Measurements from ENCODE around the gene CAMK4.

Gene CAMK4

DNA sequence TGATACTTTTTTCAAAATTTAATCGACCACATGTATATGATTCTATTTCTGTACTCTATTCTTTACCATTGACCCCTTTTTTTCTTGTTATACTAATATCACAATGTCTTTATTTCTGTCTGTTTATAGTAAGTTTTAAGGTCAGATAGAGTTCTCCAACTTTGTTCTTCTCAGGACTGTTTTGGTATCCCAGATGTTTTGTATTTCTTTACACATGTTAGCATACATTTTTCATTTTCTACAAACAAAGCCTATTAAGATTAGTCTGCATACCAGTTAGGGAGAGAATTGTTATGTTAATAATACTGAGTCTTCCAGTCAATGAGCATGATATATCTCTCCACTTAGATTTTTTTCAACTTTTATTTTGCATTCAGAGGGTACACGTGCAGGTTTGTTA, 8.2 kb upstream of the CAMK4 start:
- TF ChIP-seq POLR2A (IDR thresholded peaks at IDR 0.05; ENCODE audit: low read depth, low read length): no peak
- no peak for TF ChIP-seq TAF1 (IDR thresholded peaks at IDR 0.05; ENCODE audit: borderline replicate concordance, low read depth, low read length)
- no peak for TF ChIP-seq POLR2AphosphoS5 (IDR thresholded peaks at IDR 0.05; ENCODE audit: low read depth, low read length)
- FAIRE-seq: no peak

DNA sequence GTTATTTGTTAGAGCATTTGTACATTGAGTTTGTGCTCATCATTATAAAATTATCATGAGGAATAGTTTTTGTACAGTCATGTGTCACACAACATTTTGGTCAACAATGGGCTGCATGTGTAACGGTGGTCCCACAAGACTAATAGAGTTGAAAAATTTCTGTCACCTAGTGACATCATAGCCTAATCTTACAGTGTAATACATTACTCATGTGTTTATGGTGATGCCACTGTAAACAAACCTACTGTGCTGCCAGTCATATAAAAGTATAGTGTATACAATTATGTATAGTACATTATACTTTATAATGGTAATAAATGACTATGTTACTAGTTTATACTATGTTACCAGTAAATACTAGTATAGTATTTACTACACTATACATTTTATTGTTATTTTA, 3.0 kb upstream of the CAMK4 start:
- DNase-seq (ENCODE audit: insufficient read length) (no peak), FAIRE-seq (no peak)
- TF ChIP-seq TAF1 (IDR thresholded peaks at IDR 0.05; ENCODE audit: borderline replicate concordance, low read depth, low read length): no peak
- TF ChIP-seq POLR2AphosphoS5 (IDR thresholded peaks at IDR 0.05; ENCODE audit: low read depth, low read length): no peak
- TF ChIP-seq POLR2A (IDR thresholded peaks at IDR 0.05; ENCODE audit: low read depth, low read length): no peak

More for the DNA sequence above, 8.2 kb upstream of the CAMK4 start:
- DNase-seq (ENCODE audit: insufficient read length): no peak

DNA sequence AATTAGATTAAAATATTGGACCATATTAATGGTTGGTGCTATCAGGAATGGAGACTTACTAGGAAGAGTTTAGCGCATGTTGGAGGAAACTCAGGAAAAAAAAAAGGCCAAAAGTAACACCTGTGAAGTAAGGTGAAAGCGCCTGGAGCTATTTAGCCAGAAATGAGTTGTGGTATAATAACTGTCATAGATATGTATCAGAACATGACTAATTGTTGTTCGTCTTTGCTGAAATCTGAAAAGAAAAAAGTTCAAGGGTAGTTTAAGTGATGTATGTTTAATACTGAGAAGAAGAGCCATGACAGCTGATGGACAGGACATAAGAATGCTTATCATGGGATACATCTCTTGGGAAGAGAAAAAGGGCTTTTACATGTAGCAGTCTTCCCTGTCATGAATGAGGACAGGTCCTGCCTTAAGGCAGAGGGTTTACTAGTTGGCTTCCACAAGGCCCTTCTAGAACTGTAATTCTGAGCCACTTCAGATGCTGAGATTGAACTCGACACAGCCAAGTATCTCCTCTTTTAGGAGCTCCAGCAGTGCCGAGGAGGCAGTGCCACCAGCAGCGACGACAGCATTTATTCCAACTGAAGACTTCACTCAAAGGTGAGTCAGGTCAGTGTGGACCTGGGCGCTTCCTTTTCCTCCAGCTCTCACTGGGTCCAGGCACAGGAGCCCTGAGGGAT, 940 bp upstream of the CAMK4 start:
- TF ChIP-seq TAF1 (IDR thresholded peaks at IDR 0.05; ENCODE audit: borderline replicate concordance, low read depth, low read length) (no peak), POLR2A (IDR thresholded peaks at IDR 0.05; ENCODE audit: low read depth, low read length) (no peak), POLR2AphosphoS5 (IDR thresholded peaks at IDR 0.05; ENCODE audit: low read depth, low read length) (no peak)
- FAIRE-seq (peak; percentile 17), DNase-seq (ENCODE audit: insufficient read length) (no peak)

DNA sequence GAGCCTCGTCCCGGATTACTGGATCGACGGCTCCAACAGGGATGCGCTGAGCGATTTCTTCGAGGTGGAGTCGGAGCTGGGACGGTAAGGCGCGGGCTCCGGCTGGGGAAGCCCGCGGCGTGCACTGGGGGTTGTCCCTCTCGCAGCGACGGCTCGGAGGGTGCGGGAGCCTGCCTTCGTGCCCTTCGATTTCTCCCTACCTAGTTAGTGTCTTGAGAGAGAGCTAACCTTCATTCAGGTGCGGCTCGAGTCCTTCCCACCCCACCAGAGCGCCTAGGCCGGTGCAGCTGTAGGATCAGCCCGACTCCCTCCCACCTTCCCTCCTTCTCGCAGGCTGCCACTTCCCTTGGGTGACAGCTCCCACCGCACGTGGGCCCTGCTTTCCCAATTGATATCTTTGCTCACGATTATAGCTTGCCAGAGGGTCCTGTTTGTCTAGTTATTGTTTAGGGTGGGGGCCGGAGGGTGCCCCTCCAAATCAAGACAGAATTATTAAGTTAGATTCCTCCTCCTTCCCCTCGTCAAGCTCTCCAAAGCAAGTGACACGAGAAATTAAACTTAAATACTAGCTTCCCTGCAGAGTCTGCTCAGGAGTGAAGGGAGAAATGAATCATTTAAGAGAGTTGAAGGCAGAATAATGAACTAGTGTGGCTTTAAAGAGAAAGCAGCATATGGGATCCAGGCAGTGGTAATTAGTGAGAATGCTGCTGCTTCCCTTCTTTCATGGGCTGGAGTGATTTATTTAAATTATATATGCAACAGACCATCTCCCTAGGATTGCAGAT, 569 bp downstream of the CAMK4 start:
- FAIRE-seq: peak; percentile 94

GRCh38 chr5:111225926-111226325, 1.7 kb downstream of the CAMK4 start:
- no peak for DNase-seq (ENCODE audit: insufficient read length)
- no peak for TF ChIP-seq POLR2AphosphoS5 (IDR thresholded peaks at IDR 0.05; ENCODE audit: low read depth, low read length)
- TF ChIP-seq TAF1 (IDR thresholded peaks at IDR 0.05; ENCODE audit: borderline replicate concordance, low read depth, low read length): no peak
- no peak for TF ChIP-seq POLR2A (IDR thresholded peaks at IDR 0.05; ENCODE audit: low read depth, low read length)
- peak; percentile 88 for FAIRE-seq

More for the DNA sequence above, 569 bp downstream of the CAMK4 start:
- TF ChIP-seq TAF1 (IDR thresholded peaks at IDR 0.05; ENCODE audit: borderline replicate concordance, low read depth, low read length): no peak
- no peak for TF ChIP-seq POLR2A (IDR thresholded peaks at IDR 0.05; ENCODE audit: low read depth, low read length)
- DNase-seq (ENCODE audit: insufficient read length): no peak

DNA sequence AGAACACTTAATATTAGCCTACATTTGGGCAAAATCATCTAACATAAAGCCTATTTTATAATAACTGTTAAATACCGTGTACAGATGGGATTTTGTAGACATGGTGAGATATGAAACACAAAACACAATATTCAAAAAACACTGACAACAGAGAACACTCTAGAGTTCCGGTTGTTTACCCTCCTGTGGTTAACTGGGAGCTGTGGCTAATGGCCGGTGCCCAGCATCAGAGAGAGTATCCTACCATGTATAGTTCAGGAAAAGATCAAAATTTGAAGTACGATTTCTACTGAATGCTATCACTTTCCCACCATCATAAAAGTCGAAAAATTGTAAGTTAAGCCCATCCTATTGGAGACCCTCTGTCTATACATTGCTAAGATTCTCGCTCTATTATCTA, 2.4 kb downstream of the CAMK4 start:
- FAIRE-seq (peak; percentile 51), DNase-seq (ENCODE audit: insufficient read length) (no peak)
- no peak for TF ChIP-seq POLR2A (IDR thresholded peaks at IDR 0.05; ENCODE audit: low read depth, low read length)
- TF ChIP-seq TAF1 (IDR thresholded peaks at IDR 0.05; ENCODE audit: borderline replicate concordance, low read depth, low read length): no peak
- TF ChIP-seq POLR2AphosphoS5 (IDR thresholded peaks at IDR 0.05; ENCODE audit: low read depth, low read length): no peak

DNA sequence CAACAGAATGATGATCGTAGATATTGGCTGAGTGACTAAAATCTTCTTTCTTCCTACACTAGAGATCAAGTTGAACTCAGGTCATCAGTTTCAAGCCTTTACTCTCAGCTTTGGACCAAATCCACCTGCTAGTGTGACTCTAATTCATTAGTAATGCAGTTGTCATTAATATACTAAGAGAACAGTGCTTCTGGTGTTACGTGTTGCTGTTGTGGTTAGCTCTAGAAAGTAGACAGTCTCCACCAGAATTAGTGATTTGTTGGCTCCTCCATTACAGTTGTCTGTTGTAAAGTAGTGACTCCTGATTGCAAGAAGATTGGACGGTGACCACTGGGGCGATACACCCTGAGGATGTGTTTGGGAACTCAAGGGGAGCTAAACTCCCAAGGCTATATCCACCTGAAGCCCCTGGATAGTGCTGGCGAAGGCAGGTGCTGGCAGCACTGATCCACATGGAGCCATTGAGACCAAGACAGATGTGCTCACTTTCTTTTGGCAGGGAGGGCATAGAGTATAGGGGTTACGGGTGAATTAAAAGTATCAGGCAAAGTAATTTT, 3.1 kb downstream of the CAMK4 start:
- FAIRE-seq: peak; percentile 86
- TF ChIP-seq TAF1 (IDR thresholded peaks at IDR 0.05; ENCODE audit: borderline replicate concordance, low read depth, low read length) (no peak), POLR2A (IDR thresholded peaks at IDR 0.05; ENCODE audit: low read depth, low read length) (no peak), POLR2AphosphoS5 (IDR thresholded peaks at IDR 0.05; ENCODE audit: low read depth, low read length) (no peak)
- DNase-seq (ENCODE audit: insufficient read length): no peak

GRCh38 chr5:111227801-111228200, 3.6 kb downstream of the CAMK4 start:
- TF ChIP-seq POLR2AphosphoS5 (IDR thresholded peaks at IDR 0.05; ENCODE audit: low read depth, low read length): no peak
- TF ChIP-seq TAF1 (IDR thresholded peaks at IDR 0.05; ENCODE audit: borderline replicate concordance, low read depth, low read length): no peak
- TF ChIP-seq POLR2A (IDR thresholded peaks at IDR 0.05; ENCODE audit: low read depth, low read length): no peak
- FAIRE-seq (peak; percentile 84), DNase-seq (ENCODE audit: insufficient read length) (no peak)

DNA sequence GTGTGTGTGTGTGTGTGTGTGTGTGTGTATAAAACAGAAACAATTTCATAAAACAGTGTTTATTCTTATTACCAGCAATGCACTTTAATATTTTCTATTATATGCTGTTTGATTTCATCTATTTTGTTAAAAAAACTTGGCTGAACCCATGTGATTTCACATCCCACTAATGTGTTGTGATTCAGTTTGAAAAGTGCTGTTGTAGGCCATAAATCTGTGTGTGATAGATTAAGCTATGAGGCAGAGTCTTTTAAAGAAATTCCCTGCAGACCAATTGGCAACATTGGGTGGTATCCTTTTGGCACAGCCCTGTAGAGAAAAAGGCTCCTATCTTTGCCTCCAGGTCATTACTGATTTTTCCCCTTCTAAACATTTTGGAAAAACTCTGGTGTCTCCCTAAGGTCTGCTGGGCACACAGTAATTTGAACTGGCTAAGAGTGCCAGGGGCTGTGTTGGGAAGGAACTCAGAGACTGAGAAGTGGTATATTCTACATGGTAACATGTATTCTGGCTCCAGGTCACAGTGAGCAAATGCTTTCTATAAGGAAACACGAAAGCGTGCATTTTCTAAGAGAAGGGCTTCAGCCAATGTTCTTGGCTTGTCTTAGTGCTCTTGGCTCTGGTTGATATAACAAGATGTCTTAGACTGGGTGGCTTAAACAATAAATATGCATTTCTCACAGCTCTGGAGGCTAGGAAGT, 4.5 kb downstream of the CAMK4 start:
- DNase-seq (ENCODE audit: insufficient read length) (no peak), FAIRE-seq (peak; percentile 70)
- no peak for TF ChIP-seq TAF1 (IDR thresholded peaks at IDR 0.05; ENCODE audit: borderline replicate concordance, low read depth, low read length)
- TF ChIP-seq POLR2A (IDR thresholded peaks at IDR 0.05; ENCODE audit: low read depth, low read length): no peak
- no peak for TF ChIP-seq POLR2AphosphoS5 (IDR thresholded peaks at IDR 0.05; ENCODE audit: low read depth, low read length)

DNA sequence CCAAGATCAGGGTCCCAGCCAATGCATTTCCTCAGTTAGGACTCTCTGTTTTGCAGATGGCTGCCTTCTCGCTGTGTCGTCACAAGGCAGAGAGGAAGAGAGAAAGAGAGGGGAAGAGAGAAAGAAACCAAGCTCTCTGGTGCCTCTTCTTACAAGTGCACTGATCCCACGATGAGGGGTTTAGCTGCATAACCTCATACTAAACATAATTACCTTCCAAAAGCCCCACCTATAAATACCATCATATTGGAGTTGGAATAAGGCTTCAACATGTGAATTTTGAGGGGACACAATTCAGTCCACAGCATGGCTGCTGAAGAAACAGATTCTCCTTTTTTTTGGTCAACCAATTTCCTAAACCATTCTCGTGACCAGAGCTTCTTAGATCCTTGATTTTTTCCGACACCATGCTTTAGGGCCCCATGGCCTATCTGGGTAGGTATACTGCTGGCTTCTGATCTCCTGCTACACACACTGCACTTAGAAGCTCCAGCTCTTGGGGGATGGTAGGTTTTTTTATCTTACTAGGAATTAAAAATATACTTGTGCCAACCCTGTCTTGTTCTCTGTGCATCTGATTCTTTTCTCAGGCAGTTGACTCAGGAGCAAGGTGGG, 5.1 kb downstream of the CAMK4 start:
- DNase-seq (ENCODE audit: insufficient read length): no peak
- no peak for FAIRE-seq

More for the DNA sequence above, 5.1 kb downstream of the CAMK4 start:
- no peak for TF ChIP-seq TAF1 (IDR thresholded peaks at IDR 0.05; ENCODE audit: borderline replicate concordance, low read depth, low read length)
- TF ChIP-seq POLR2A (IDR thresholded peaks at IDR 0.05; ENCODE audit: low read depth, low read length): no peak
